Endodermal cell (in vitro differentiated cells): ENCODE results near the gene MUC12. TPM values are rescaled to one million over a fixed set of nuclear protein-coding genes. Genes with fewer than 3 reads are reported as not detected.
"Not testable (repeated sequence)": the region's sequence is repeated elsewhere in the genome, so short reads cannot be mapped to it uniquely, and the experiment has no call there.

Source experiments
- DNase-seq: peaks from one replicate; pipeline ENCODE4 v3.0.0-alpha.2; 2017
- H3K27ac ChIP-seq: 2 replicates; pipeline ENCODE4 v1.5.1; 2013; ENCODE audit warnings: mild to moderate bottlenecking, low read depth, low read length, moderate library complexity
- H3K27me3 ChIP-seq: 2 replicates; pipeline ENCODE4 v1.6.1; 2013; ENCODE audit warnings: mild to moderate bottlenecking, low read length, moderate library complexity; ENCODE audit not compliant: insufficient read depth, control insufficient read depth, poor library complexity, severe bottlenecking
- H3K36me3 ChIP-seq: 2 replicates; pipeline ENCODE4 v1.7.0; 2013; ENCODE audit warnings: mild to moderate bottlenecking, low read length, moderate library complexity; ENCODE audit not compliant: control insufficient read depth, insufficient read depth
- H3K4me1 ChIP-seq: one replicate; pipeline ENCODE4 v1.7.0; 2013; ENCODE audit warnings: low read length; ENCODE audit not compliant: control insufficient read depth, insufficient read depth
- H3K4me3 ChIP-seq: 2 replicates; pipeline ENCODE4 v1.5.1; 2013; ENCODE audit warnings: mild to moderate bottlenecking, low read length, moderate library complexity
- H3K9ac ChIP-seq: 2 replicates; pipeline ENCODE4 v1.6.1; 2013; ENCODE audit warnings: mild to moderate bottlenecking, low read length, moderate library complexity; ENCODE audit not compliant: poor library complexity, severe bottlenecking; ENCODE audit errors: extremely low read depth
- H3K9me3 ChIP-seq: 2 replicates; pipeline ENCODE4 v1.6.1; 2013; ENCODE audit warnings: mild to moderate bottlenecking, low read length, moderate library complexity; ENCODE audit not compliant: control insufficient read depth
- H3K27ac Mint-ChIP-seq: 2 replicates; pipeline ENCODE4 v1.8.0; 2020; ENCODE audit warnings: mixed read lengths
- H3K27me3 Mint-ChIP-seq: 2 replicates; pipeline ENCODE4 v1.8.0; 2021; ENCODE audit warnings: mild to moderate bottlenecking, mixed read lengths; ENCODE audit not compliant: insufficient read depth
- H3K36me3 Mint-ChIP-seq: 2 replicates; pipeline ENCODE4 v1.8.0; 2020; ENCODE audit warnings: low read depth, mixed read lengths
- H3K4me1 Mint-ChIP-seq: 2 replicates; pipeline ENCODE4 v1.8.0; 2020; ENCODE audit warnings: mixed read lengths
- H3K4me3 Mint-ChIP-seq: 2 replicates; pipeline ENCODE4 v1.8.0; 2020; ENCODE audit warnings: mild to moderate bottlenecking, moderate library complexity, mixed read lengths
- H3K9me3 Mint-ChIP-seq: 2 replicates; pipeline ENCODE4 v1.8.0; 2020; ENCODE audit warnings: mild to moderate bottlenecking, mixed read lengths
- CTCF ChIP-seq: fragments of 200-600 bp; sonication (generic); conservative IDR thresholded peaks from 2 replicates; pipeline ENCODE4 v1.5.0; 2021; ENCODE audit warnings: antibody characterized with exemption, mild to moderate bottlenecking
- WGBS, 2 experiments: methylation state at CpG; one replicate each; pipeline versions ENCODE4 v1.1.5 to v1.1.7; 2013; ENCODE audit warnings: missing lambda C conversion rate in 2 of 2, mixed read lengths in 1 of 2; ENCODE audit not compliant: insufficient coverage in 1 of 2, insufficient read length in 1 of 2; 5-methylcytosine and 5-hydroxymethylcytosine counted together
- total RNA-seq, 2 donors: library from RNA; stranded (reverse); fragmentation: NEBNext Ultra II Directional in 1 of 2; extraction: Animal tissue kit (Norgen Biotek cat#: 25700) in 1 of 2; gene quantifications; 2 replicates in 1 of 2; 3 replicates in 1 of 2; pipeline ENCODE4 v1.2.1, GENCODE V29; 2021

MUC12 gene
- total RNA-seq, 2 donors from 2014 or later, result 2.9 to 3.3 TPM

GRCh38 chr7:101060992-101061391 lies 91.6 kb downstream of the MUC12 start:
- Histone ChIP-seq H3K4me3 (no peak overlapping the region), H3K9me3 (no peaks in the 10 kb centered on the region), H3K27ac (no peak overlapping the region), H3K27me3 (peaks cover 20% of the 10 kb centered on the region), H3K9ac (no peak overlapping the region), H3K36me3 (no peaks in the 10 kb centered on the region), H3K4me1 (no peaks in the 10 kb centered on the region)
- DNase-seq, result no peak
- TF ChIP-seq CTCF, result no peak
- no peak overlapping the region for H3K27ac Mint-ChIP-seq
- 97 to 100% methylated on average over 1 to 4 of the region's 5 CpGs for WGBS, 2 experiments
- H3K36me3 Mint-ChIP-seq, result no peaks in the 10 kb centered on the region
- H3K9me3 Mint-ChIP-seq, result no peaks in the 10 kb centered on the region
- H3K27me3 Mint-ChIP-seq, result peaks cover 27% of the 10 kb centered on the region
- no peak overlapping the region for H3K4me3 Mint-ChIP-seq
- peaks cover 2% of the 10 kb centered on the region for H3K4me1 Mint-ChIP-seq

- H3K9me3 Mint-ChIP-seq, H3K27me3 ChIP-seq, H3K36me3 ChIP-seq, DNase-seq, H3K4me3 Mint-ChIP-seq, H3K4me1 ChIP-seq, H3K27ac Mint-ChIP-seq, H3K4me3 ChIP-seq, H3K27ac ChIP-seq, H3K9me3 ChIP-seq, H3K9ac ChIP-seq, H3K36me3 Mint-ChIP-seq: not testable (repeated sequence)
- Mint-ChIP-seq H3K27me3 (peaks cover 12% of the 10 kb centered on the region), H3K4me1 (peaks cover 11% of the 10 kb centered on the region)
- 91 to 93% methylated on average over 8 to 9 of the region's 9 CpGs for WGBS, 2 experiments
These were observed 94.8 kb downstream of the MUC12 start for GRCh38 chr7:101064176-101064550.

- H3K27ac Mint-ChIP-seq, DNase-seq, H3K4me1 ChIP-seq, H3K9me3 Mint-ChIP-seq, H3K9ac ChIP-seq, H3K4me3 Mint-ChIP-seq, H3K9me3 ChIP-seq, H3K27ac ChIP-seq, H3K36me3 ChIP-seq, H3K27me3 ChIP-seq, H3K4me3 ChIP-seq, H3K36me3 Mint-ChIP-seq: not testable (repeated sequence)
- 89% methylated on average over 3 of the region's 3 CpGs for WGBS, 2 experiments
- Mint-ChIP-seq H3K4me1 (peaks cover 10% of the 10 kb centered on the region), H3K27me3 (peaks cover 12% of the 10 kb centered on the region)
These were observed 95.8 kb downstream of the MUC12 start for GRCh38 chr7:101065162-101065561.

DNA sequence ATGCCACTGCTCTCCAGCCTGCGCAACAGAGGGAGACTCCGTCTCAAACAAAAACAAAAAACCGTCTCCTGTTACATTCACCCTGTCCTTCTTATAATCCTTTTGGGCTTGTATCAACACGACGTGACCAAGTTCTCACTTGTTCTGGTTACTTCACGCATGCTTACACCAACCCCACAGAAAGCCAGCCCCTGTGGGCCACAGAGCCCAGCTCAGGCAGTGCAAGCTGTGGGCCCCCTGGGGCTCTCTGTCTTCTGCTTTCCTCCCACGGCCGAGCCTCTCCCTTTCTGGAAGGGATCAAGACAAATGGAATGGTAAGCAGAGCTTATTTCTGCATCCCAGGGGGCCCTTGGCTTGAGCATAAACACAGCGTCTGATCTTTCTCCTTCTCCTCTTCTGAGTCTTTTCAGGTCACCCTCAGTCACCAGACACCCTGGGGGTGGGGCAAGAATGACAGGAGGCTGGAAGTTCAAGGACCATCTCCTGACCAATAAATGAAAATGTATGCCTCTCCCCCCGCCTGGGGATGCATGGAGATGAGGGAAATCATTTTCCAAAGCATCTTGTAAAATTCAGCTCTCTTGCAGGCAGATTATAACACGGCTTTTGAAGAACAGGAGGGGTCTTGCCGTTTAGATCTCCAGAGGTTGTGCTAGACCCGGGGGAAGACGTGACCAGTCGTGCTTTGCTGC lies 96.9 kb downstream of the MUC12 start:
- WGBS, 2 experiments, result 59 to 60% methylated on average over 8 to 15 of the region's 15 CpGs
- Histone ChIP-seq H3K27me3 (peaks cover 3% of the 10 kb centered on the region), H3K27ac (no peak overlapping the region), H3K9me3 (no peaks in the 10 kb centered on the region), H3K36me3 (no peaks in the 10 kb centered on the region), H3K4me3 (no peak overlapping the region), H3K4me1 (no peaks in the 10 kb centered on the region), H3K9ac (no peak overlapping the region)
- H3K36me3 Mint-ChIP-seq, result no peaks in the 10 kb centered on the region
- H3K4me1 Mint-ChIP-seq, result peaks cover 10% of the 10 kb centered on the region
- H3K9me3 Mint-ChIP-seq, result no peaks in the 10 kb centered on the region
- TF ChIP-seq CTCF, result no peak
- DNase-seq, result peak; percentile 59
- peaks cover 11% of the 10 kb centered on the region for H3K27me3 Mint-ChIP-seq
- no peak overlapping the region for H3K27ac Mint-ChIP-seq
- no peak overlapping the region for H3K4me3 Mint-ChIP-seq
